HCT116 (cell line): ENCODE data around the gene KNOP1. TPM values are rescaled to one million over a fixed set of nuclear protein-coding genes. Genes with fewer than 3 reads are reported as not detected.

Experiments used
- ATAC-seq: fragments of 200-7000 bp; cut with Tn5 transposase; 2 replicates; pipeline ENCODE4 v1.9.1; 2020; ENCODE audit warnings: mild to moderate bottlenecking, moderate library complexity
- BruUV-seq: library from RNA; stranded (reverse); fragments of 400-500 nt; replicated peaks from 2 replicates; lab custom pipeline; 2021; lab: Mats Ljungman, UMichigan
- CTCF ChIA-PET: fragments of 300-600 bp; sonication (Branson Sonifier 250); formaldehyde crosslinking; loops from one replicate; lab custom pipeline; 2021; ENCODE audit warnings: antibody characterized with exemption; lab: Charles Lee
- POLR2A ChIA-PET: fragments of 300-600, 350-600 bp; sonication (Branson Sonifier 250); formaldehyde crosslinking; loops from one replicate; lab custom pipeline; 2021; ENCODE audit warnings: antibody characterized with exemption; lab: Charles Lee
- RAD21 ChIA-PET, 2 experiments: fragments of 300-600 bp; sonication (Branson Sonifier 250); formaldehyde crosslinking; loops; one replicate each; lab custom pipeline; 2023; ENCODE audit warnings: low total read pairs in 2 of 2; ENCODE audit not compliant: uncharacterized antibody in 2 of 2, unreplicated experiment in 2 of 2, low non-redundant PET in 1 of 2; lab: Charles Lee
- DNase-seq: peaks from one replicate; pipeline ENCODE4 v3.0.0-alpha.2; 2010; ENCODE audit warnings: low read depth, low spot score
- H2AFZ ChIP-seq: fragments of 200-600 bp; shearing (Covaris generic), sonication (generic); 2 replicates; pipeline ENCODE4 v1.6.1; 2017; ENCODE audit warnings: low read depth, mixed run types, mixed read lengths, antibody characterized with exemption, low read length; ENCODE audit not compliant: poor library complexity, severe bottlenecking
- H3K27ac ChIP-seq: 2 replicates; pipeline ENCODE4 v1.5.1; 2012; ENCODE audit warnings: low read depth, low read length
- H3K27me3 ChIP-seq: fragments of 200-600 bp; sonication (generic); 2 replicates; pipeline ENCODE4 v1.6.1; 2016; ENCODE audit warnings: mixed run types, low read length, mixed read lengths; ENCODE audit not compliant: insufficient read depth
- H3K36me3 ChIP-seq, 2 experiments: fragments of 200-500 bp in 1 of 2; fragments of 200-600 bp in 1 of 2; sonication (Bioruptor generic) in 1 of 2; sonication (generic) in 1 of 2; 2 replicates each; pipeline versions ENCODE4 v1.5.1 to v1.6.1; 2014 to 2016; ENCODE audit warnings: low read length in 2 of 2, inconsistent platforms in 1 of 2, mixed read lengths in 1 of 2, mixed run types in 1 of 2; ENCODE audit not compliant: insufficient read depth in 2 of 2, control insufficient read depth in 1 of 2
- H3K4me1 ChIP-seq, 2 experiments: fragments of 200-600 bp in 1 of 2; sonication (generic) in 1 of 2; 2 replicates each; pipeline versions ENCODE4 v1.5.1 to v1.6.1; 2012 to 2017; ENCODE audit warnings: low read length in 2 of 2, inconsistent platforms in 1 of 2, mild to moderate bottlenecking in 1 of 2, mixed read lengths in 1 of 2, mixed run types in 1 of 2, moderate library complexity in 1 of 2; ENCODE audit not compliant: insufficient read depth in 2 of 2, control insufficient read depth in 1 of 2
- H3K4me2 ChIP-seq: fragments of 200-600 bp; sonication (generic); 2 replicates; pipeline ENCODE4 v1.6.1; 2017; ENCODE audit warnings: mixed run types, low read length, mixed read lengths
- H3K4me3 ChIP-seq, 2 experiments: fragments of 200-600 bp in 1 of 2; sonication (generic) in 1 of 2; replicated peaks in 1 of 2; 2 replicates each; pipeline ENCODE4 v1.5.1; 2011 to 2016; ENCODE audit warnings: low read length in 2 of 2, control low read depth in 1 of 2, low read depth in 1 of 2, mild to moderate bottlenecking in 1 of 2, mixed read lengths in 1 of 2, mixed run types in 1 of 2
- H3K79me2 ChIP-seq: fragments of 200-600 bp; sonication (generic); 2 replicates; pipeline ENCODE4 v1.6.1; 2017; ENCODE audit warnings: mild to moderate bottlenecking, mixed run types, low read length, moderate library complexity, mixed read lengths; ENCODE audit not compliant: insufficient read depth
- H3K9ac ChIP-seq: fragments of 200-600 bp; sonication (generic); 2 replicates; pipeline ENCODE4 v1.6.1; 2016; ENCODE audit warnings: low read length, mixed read lengths
- H3K9me2 ChIP-seq: fragments of 200-600 bp; sonication (generic), shearing (Covaris generic); 2 replicates; pipeline ENCODE4 v1.6.1; 2017; ENCODE audit warnings: mixed run types, mild to moderate bottlenecking, moderate library complexity; ENCODE audit not compliant: insufficient read depth
- H3K9me3 ChIP-seq, 2 experiments: fragments of 200-500 bp in 1 of 2; fragments of 200-600 bp in 1 of 2; sonication (Bioruptor generic) in 1 of 2; sonication (generic) in 1 of 2; 2 replicates each; pipeline ENCODE4 v1.6.1; 2014 to 2017; ENCODE audit warnings: low read length in 2 of 2, mixed read lengths in 2 of 2, inconsistent platforms in 1 of 2, low read depth in 1 of 2, mild to moderate bottlenecking in 1 of 2, mixed run types in 1 of 2, moderate library complexity in 1 of 2; ENCODE audit not compliant: control insufficient read depth in 1 of 2, insufficient read depth in 1 of 2
- H4K20me1 ChIP-seq: fragments of 200-600 bp; sonication (generic), shearing (Covaris generic); 2 replicates; pipeline ENCODE4 v1.6.1; 2017; ENCODE audit warnings: mixed run types, mild to moderate bottlenecking, moderate library complexity; ENCODE audit not compliant: insufficient read depth
- ELF1 ChIP-seq: IDR thresholded peaks from 2 replicates; pipeline ENCODE4 v1.6.1; 2012; ENCODE audit warnings: low read depth, borderline replicate concordance
- EZH2 ChIP-seq: fragments of 200-600 bp; sonication (generic); IDR thresholded peaks from 2 replicates; pipeline ENCODE4 v1.6.1; 2017; ENCODE audit warnings: antibody characterized with exemption, mixed run types
- EZH2phosphoT487 ChIP-seq: fragments of 200-600 bp; IDR thresholded peaks from 2 replicates; pipeline ENCODE4 v1.6.1; 2018; ENCODE audit warnings: antibody characterized with exemption, borderline replicate concordance
- FOSL1 ChIP-seq: IDR thresholded peaks from 2 replicates; pipeline ENCODE4 v1.6.1; 2012; ENCODE audit warnings: low read depth
- JUND ChIP-seq: IDR thresholded peaks from 2 replicates; pipeline ENCODE4 v1.6.1; 2012
- POLR2AphosphoS5 ChIP-seq: IDR thresholded peaks from 2 replicates; pipeline ENCODE4 v1.6.1; 2011; ENCODE audit warnings: mild to moderate bottlenecking, low read depth, low read length, moderate library complexity
- RAD21 ChIP-seq: IDR thresholded peaks from 2 replicates; pipeline ENCODE4 v1.6.1; 2012; ENCODE audit warnings: low read depth, mild to moderate bottlenecking
- REST ChIP-seq: IDR thresholded peaks from 2 replicates; pipeline ENCODE4 v1.6.1; 2012; ENCODE audit warnings: low read depth
- SIN3A ChIP-seq: IDR thresholded peaks from 2 replicates; pipeline ENCODE4 v1.6.1; 2012; ENCODE audit warnings: low read depth
- TCF7L2 ChIP-seq: IDR thresholded peaks from 2 replicates; pipeline ENCODE4 v1.7.0; 2011; ENCODE audit warnings: borderline replicate concordance, inconsistent platforms; ENCODE audit not compliant: insufficient read depth, insufficient read length; ENCODE audit errors: extremely low read depth
- ZFX ChIP-seq: fragments of 450-650 bp; IDR thresholded peaks from 2 replicates; pipeline ENCODE4 v1.6.1; 2017
- ZNF274 ChIP-seq: fragments of 200-500 bp; sonication (Bioruptor generic); IDR thresholded peaks from 2 replicates; pipeline ENCODE4 v1.6.1; 2014; ENCODE audit warnings: mild to moderate bottlenecking, low read depth, low read length, inconsistent platforms
- intact Hi-C: fragments of 100-400 bp; cut with micrococcal nuclease; formaldehyde crosslinking; loops from 2 replicates; pipeline ENCODE4 v1.10.0; 2022
- total RNA-seq: library from RNA; stranded (reverse); gene quantifications from one replicate; pipeline ENCODE4 v1.2.1, GENCODE V29; 2021; ENCODE audit not compliant: unreplicated experiment

Gene KNOP1
- total RNA-seq, 1 experiment from 2014 or later = 34.6 TPM

- Histone ChIP-seq H3K36me3 (0 out of 4 replicates have a peak, but pooled peaks cover 0 to under 1% of the 10 kb centered on the region in 2 experiments), H4K20me1 (no peaks in the 10 kb centered on the region), H3K27me3 (no peaks in the 10 kb centered on the region), H3K9ac (no peak overlapping the region), H3K4me2 (no peak overlapping the region), H2AFZ (no peak overlapping the region), H3K79me2 (no peaks in the 10 kb centered on the region), H3K9me2 (no peaks in the 10 kb centered on the region), H3K9me3 (no peaks in the 10 kb centered on the region), H3K27ac (no peak overlapping the region), H3K4me3 (no peak overlapping the region), H3K4me1 (no peaks in the 10 kb centered on the region)
- ChIA-PET CTCF (no interaction called here), POLR2A (no interaction called here), RAD21 (no interaction called here)
- DNase-seq (no peak), ATAC-seq (no peak)
- TF ChIP-seq ELF1 = no peak
- TF ChIP-seq SIN3A = no peak
- no peak for TF ChIP-seq POLR2AphosphoS5
- TF ChIP-seq ZFX = no peak
- no peak for TF ChIP-seq JUND
- intact Hi-C loops = no loop called here
- no TSS peak for BruUV-seq
Observed at GRCh38 chr16:19728636-19728965, 10.6 kb upstream of the KNOP1 start.

- no peak overlapping the region for H3K4me3 ChIP-seq
- ChIA-PET POLR2A (no interaction called here), CTCF (no interaction called here)
- H3K4me1 ChIP-seq = peaks cover 0 to 8% of the 10 kb centered on the region in 2 experiments; a peak in 2 of 4 replicates
- H3K36me3 ChIP-seq = no peaks in the 10 kb centered on the region
- H3K9me3 ChIP-seq = no peaks in the 10 kb centered on the region
- H3K9ac ChIP-seq = no peak overlapping the region
- intact Hi-C loops = no loop called here
- TF ChIP-seq EZH2phosphoT487 (no peak), SIN3A (no peak), ZFX (no peak), POLR2AphosphoS5 (no peak), ELF1 (no peak), FOSL1 (no peak), ZNF274 (no peak), EZH2 (no peak), RAD21 (no peak), REST (no peak), TCF7L2 (no peak)
- TF ChIP-seq, all 23 proteins: peak for 0
- no peak overlapping the region for H2AFZ ChIP-seq
- H3K4me2 ChIP-seq = no peak overlapping the region
- no peak overlapping the region for H3K27ac ChIP-seq
- H3K9me2 ChIP-seq = no peaks in the 10 kb centered on the region
- no peaks in the 10 kb centered on the region for H3K27me3 ChIP-seq
- no peak for ATAC-seq
- H3K79me2 ChIP-seq = peaks cover 21% of the 10 kb centered on the region
- RAD21 ChIA-PET = no interaction called here
- no peak for DNase-seq
- no peaks in the 10 kb centered on the region for H4K20me1 ChIP-seq
- BruUV-seq = no TSS peak
Observed at GRCh38 chr16:19722981-19723380, 5.0 kb upstream of the KNOP1 start.
